Adipocyte (in vitro differentiated cells): ENCODE data around the gene NPAS2.
A peak's percentile ranks its signal among the peaks of the same experiment; 100 is the strongest.

Experiments
- DNase-seq: peaks from one replicate; pipeline ENCODE4 v3.0.0-alpha.2; 2015; ENCODE audit warnings: low read depth
- H3K27me3 ChIP-seq: replicated peaks from 2 replicates; pipeline ENCODE4 v1.7.0; 2013; ENCODE audit warnings: mild to moderate bottlenecking, low read length, moderate library complexity; ENCODE audit not compliant: control insufficient read depth, insufficient read depth
- H3K36me3 ChIP-seq: 2 replicates; pipeline ENCODE4 v1.7.0; 2013; ENCODE audit warnings: low read length, mild to moderate bottlenecking, moderate library complexity; ENCODE audit not compliant: control insufficient read depth, insufficient read depth, severe bottlenecking
- H3K4me1 ChIP-seq: 2 replicates; pipeline ENCODE4 v1.7.0; 2013; ENCODE audit warnings: mild to moderate bottlenecking, low read length, moderate library complexity; ENCODE audit not compliant: control insufficient read depth, insufficient read depth
- H3K4me3 ChIP-seq: 2 replicates; pipeline ENCODE4 v1.7.0; 2013; ENCODE audit warnings: mild to moderate bottlenecking, low read length, moderate library complexity
- H3K9ac ChIP-seq: 2 replicates; pipeline ENCODE4 v1.7.0; 2013; ENCODE audit warnings: mild to moderate bottlenecking, low read length, moderate library complexity
- H3K9me3 ChIP-seq: 2 replicates; pipeline ENCODE4 v1.7.0; 2013; ENCODE audit warnings: mild to moderate bottlenecking, low read length, moderate library complexity; ENCODE audit not compliant: control insufficient read depth

NPAS2 gene

DNA sequence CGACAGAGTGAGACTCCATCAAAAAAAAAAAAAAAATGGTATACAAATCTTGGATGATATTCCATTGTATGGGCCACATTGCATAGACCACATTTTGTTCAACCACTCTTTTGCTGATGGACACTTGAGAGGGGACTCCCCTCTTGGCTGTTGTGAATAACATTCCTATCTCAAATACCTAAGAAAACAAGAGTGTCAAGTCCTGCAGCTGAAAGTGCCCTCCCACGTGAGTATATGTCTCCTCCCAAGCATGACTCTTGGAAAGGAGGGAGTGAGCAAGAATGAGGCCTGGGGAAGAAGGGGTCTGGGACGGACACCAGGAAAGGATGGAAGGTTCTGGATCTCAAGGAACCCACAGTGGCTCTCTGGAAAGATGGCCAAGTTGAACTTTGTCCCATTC lies 36.0 kb upstream of the NPAS2 start:
- Histone ChIP-seq H3K9ac (no peak overlapping the region), H3K4me3 (no peak overlapping the region), H3K4me1 (no peaks in the 10 kb centered on the region), H3K36me3 (no peaks in the 10 kb centered on the region), H3K9me3 (no peaks in the 10 kb centered on the region), H3K27me3 (no peaks in the 10 kb centered on the region)
- no peak for DNase-seq

DNA sequence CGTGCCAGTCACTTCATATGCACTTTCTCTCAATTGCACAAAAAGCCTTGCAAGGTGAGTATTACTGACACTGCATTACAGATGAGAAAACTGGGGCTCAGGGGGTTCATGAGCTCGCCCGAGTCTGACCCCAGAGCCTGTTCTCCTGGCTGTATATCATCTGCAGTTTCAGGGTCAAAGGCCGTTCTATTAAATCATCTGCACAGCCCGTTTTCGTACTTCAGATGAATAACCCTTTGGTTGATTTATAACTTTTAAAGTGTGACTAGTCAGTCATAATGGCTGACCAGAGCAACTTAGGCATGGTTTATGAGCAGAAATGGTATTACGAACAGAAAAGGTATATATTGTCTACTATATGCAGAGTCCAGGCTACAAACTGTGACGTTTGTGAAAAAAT lies 35.3 kb upstream of the NPAS2 start:
- no peaks in the 10 kb centered on the region for H3K36me3 ChIP-seq
- H3K4me3 ChIP-seq: no peak overlapping the region
- no peak for DNase-seq
- H3K9ac ChIP-seq: no peak overlapping the region
- H3K4me1 ChIP-seq: no peaks in the 10 kb centered on the region
- H3K9me3 ChIP-seq: no peaks in the 10 kb centered on the region
- H3K27me3 ChIP-seq: no peaks in the 10 kb centered on the region

DNA sequence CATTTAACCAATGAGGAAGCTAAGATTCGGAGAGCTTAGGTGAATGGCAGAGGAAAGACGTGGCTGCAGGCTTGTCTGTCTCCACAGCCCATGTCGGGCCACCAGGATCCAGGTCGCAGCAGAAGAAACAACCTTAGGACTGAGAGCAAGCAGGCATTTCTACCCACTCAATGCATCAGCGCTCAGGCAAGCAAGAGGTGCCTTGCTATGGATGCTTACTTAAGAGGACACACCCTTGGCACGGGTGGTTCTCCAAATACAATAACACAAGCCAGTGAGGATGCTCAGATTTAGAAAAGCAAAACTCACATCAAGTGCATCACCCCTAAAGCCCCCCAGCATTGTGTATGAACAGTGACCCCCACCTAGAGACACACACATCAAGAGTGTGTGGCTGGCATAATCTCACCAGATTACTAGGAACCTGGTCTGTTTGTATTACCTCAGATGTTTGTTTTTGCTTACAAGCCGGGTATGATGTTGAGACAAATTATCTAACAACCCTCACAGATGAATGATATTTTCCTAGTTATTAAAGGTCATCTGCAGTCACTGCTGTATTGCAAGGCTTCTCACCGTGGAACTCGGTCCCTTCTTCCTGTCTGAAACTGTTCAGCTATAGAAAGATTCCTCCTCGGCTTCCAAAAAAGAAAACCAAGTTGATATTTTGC lies 34.2 kb upstream of the NPAS2 start:
- DNase-seq: peak; percentile 33
- Histone ChIP-seq H3K36me3 (no peaks in the 10 kb centered on the region), H3K4me3 (no peak overlapping the region), H3K9me3 (no peaks in the 10 kb centered on the region), H3K27me3 (no peaks in the 10 kb centered on the region), H3K9ac (no peak overlapping the region), H3K4me1 (no peaks in the 10 kb centered on the region)

DNA sequence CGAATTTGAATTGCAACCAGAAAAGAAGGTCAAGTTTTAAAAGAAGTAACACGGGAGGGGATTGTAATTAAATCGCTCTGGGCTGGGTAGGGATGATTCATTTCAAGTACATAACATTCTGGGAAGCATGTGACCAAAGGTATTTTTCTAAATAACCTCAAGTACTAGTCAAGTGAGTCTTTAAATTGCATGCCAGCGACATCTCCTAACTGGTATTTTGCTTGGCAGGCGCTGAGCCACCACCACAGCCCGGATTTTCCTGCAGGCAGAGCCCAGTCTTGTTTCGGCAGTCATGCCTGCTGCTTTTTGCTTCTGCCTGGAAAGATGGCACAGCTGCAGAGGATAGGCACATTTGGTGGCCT lies 33.7 kb upstream of the NPAS2 start:
- no peaks in the 10 kb centered on the region for H3K36me3 ChIP-seq
- peak; percentile 89 for DNase-seq
- H3K9me3 ChIP-seq: no peaks in the 10 kb centered on the region
- H3K9ac ChIP-seq: no peak overlapping the region
- H3K27me3 ChIP-seq: no peaks in the 10 kb centered on the region
- no peak overlapping the region for H3K4me3 ChIP-seq
- H3K4me1 ChIP-seq: no peaks in the 10 kb centered on the region

DNA sequence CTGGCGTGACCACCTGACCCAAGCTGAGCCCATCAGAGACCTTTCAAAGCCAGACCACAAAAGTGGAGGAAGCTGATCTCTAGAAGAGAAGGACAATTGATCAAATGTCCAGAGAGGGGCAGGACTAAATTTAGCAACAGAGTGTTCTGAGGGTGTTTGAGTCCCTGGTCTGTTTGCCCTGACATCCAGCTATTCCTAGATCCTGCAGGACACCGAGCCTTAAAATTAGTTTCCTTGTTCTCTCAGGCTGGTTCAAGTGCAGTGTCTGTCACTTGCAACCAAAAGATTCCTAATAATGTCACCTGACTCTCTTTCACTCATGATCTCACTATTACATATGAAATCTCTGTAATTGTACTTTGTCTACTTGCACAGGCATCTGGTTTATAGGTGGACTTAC lies 33.0 kb upstream of the NPAS2 start:
- no peak for DNase-seq
- Histone ChIP-seq H3K9me3 (no peaks in the 10 kb centered on the region), H3K27me3 (no peaks in the 10 kb centered on the region), H3K4me3 (no peak overlapping the region), H3K36me3 (no peaks in the 10 kb centered on the region), H3K9ac (no peak overlapping the region), H3K4me1 (no peaks in the 10 kb centered on the region)

DNA sequence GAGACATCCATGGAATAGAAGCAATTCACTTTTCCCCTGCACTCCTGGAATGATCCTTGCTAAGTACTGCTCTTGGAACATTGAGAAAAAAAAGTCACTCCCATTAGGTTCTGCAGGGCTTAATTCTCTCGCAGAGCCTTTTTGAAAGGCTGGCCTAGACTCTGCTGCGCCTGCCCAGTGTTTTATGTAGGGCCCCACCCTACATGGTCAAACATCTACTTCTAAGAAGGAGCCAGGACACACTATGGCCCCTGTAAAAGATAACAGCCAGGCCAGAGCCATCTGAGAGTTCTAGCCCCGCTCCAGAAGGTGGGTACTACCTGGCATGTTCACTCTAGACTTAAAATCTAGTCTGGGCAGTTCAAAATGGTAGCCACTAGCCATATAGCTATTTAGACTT lies 30.6 kb upstream of the NPAS2 start:
- Histone ChIP-seq H3K36me3 (no peaks in the 10 kb centered on the region), H3K9ac (no peak overlapping the region), H3K4me1 (no peaks in the 10 kb centered on the region), H3K9me3 (no peaks in the 10 kb centered on the region), H3K27me3 (peaks cover 16% of the 10 kb centered on the region), H3K4me3 (no peak overlapping the region)
- DNase-seq: no peak

DNA sequence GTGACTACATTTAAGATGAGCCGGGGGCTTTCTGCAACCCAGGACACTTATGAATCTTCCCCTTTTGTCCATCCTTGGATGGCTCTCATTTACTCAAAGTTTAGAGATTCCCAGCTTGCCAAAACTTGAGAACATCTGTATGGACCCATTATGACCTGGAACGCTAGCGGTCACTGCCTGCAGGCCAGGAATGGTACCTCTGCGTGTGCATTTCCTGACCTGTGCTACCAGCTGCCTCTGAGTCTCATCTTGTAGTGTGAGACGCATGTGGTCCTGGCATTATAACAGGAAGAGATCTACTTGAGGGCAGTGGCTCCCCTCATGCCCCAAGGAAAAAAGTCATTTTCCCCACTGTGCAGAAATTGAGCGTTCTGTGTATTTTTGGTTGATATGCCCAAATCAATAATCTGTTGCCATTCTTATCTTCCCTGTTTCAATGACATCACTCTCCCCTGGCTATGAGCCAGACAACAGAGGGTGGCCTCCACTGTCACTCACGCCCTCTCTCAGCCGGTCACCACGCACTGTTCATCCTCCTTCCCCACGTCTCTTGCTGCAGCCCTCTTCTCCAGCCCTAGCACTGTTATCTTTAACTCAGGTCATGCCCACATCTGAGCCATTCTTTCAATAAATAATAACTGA lies 28.5 kb upstream of the NPAS2 start:
- no peaks in the 10 kb centered on the region for H3K36me3 ChIP-seq
- peaks cover under 1% of the 10 kb centered on the region for H3K4me1 ChIP-seq
- DNase-seq: no peak
- H3K4me3 ChIP-seq: no peak overlapping the region
- no peak overlapping the region for H3K9ac ChIP-seq
- H3K9me3 ChIP-seq: no peaks in the 10 kb centered on the region
- peaks cover 21% of the 10 kb centered on the region for H3K27me3 ChIP-seq

DNA sequence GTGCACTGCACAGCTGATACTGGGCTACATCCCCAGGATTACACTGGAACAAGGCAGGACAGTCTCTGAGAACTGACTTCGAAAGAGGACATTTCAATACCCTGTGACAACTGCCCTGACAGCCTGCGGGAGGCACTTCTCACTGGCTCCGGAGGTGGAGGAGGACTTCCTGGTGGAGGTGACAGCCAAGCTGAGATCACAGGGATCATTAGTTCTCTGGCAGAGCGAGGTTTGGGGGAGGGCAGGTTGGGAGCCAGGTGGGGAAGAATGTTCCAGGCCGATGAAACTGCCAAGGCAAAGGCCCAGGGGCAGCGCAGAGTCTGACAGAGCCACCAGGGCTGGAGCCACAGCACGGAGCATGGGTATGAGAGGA lies 28.0 kb upstream of the NPAS2 start:
- Histone ChIP-seq H3K9ac (no peak overlapping the region), H3K4me3 (no peak overlapping the region), H3K4me1 (peaks cover 3% of the 10 kb centered on the region), H3K27me3 (peaks cover 21% of the 10 kb centered on the region), H3K36me3 (no peaks in the 10 kb centered on the region), H3K9me3 (no peaks in the 10 kb centered on the region)
- DNase-seq: no peak

DNA sequence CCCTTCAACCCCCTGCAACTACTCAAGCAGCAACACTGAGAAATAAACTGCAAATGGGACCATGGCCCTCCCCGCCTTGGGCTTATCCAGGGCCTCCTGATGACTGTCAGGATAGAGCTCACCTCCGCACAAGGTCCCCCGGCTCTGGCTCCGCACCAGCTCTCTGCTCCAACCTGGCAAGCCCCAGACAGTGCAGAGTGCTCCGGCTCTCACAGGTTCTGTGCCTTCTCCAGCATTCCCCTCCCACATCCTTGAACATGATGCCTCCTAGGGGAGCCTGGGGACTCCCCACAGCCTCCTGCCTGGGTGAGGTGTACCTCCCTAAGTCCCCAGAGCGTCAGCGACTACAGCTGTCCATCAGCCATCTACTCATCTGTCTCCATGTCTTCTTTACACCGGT lies 26.7 kb upstream of the NPAS2 start:
- Histone ChIP-seq H3K9me3 (no peaks in the 10 kb centered on the region), H3K4me3 (no peak overlapping the region), H3K36me3 (no peaks in the 10 kb centered on the region), H3K27me3 (peaks cover 21% of the 10 kb centered on the region), H3K4me1 (peaks cover 3% of the 10 kb centered on the region), H3K9ac (no peak overlapping the region)
- no peak for DNase-seq

DNA sequence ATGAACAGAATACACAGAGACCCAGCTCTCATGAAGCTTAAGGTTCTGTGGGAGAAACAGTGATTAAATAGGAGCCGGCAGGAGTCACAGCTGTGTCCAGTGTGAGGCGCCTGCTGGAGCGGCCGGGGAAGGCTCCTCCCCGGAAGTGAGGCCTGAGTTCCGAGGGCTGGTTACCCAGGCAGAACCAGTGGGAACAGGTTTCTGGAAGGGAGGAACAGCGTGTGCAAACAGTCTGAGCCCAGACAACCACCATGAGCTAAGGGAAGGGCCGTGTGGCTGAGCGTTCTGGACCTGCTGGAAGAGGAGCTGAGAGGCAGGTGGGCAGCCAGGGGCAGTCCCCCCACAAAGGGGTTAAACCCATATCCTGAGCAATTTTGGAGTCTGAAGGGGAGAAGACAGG lies 26.0 kb upstream of the NPAS2 start:
- peaks cover 21% of the 10 kb centered on the region for H3K27me3 ChIP-seq
- no peaks in the 10 kb centered on the region for H3K36me3 ChIP-seq
- no peak for DNase-seq
- H3K9me3 ChIP-seq: no peaks in the 10 kb centered on the region
- H3K4me3 ChIP-seq: no peak overlapping the region
- no peak overlapping the region for H3K9ac ChIP-seq
- H3K4me1 ChIP-seq: peaks cover 3% of the 10 kb centered on the region

DNA sequence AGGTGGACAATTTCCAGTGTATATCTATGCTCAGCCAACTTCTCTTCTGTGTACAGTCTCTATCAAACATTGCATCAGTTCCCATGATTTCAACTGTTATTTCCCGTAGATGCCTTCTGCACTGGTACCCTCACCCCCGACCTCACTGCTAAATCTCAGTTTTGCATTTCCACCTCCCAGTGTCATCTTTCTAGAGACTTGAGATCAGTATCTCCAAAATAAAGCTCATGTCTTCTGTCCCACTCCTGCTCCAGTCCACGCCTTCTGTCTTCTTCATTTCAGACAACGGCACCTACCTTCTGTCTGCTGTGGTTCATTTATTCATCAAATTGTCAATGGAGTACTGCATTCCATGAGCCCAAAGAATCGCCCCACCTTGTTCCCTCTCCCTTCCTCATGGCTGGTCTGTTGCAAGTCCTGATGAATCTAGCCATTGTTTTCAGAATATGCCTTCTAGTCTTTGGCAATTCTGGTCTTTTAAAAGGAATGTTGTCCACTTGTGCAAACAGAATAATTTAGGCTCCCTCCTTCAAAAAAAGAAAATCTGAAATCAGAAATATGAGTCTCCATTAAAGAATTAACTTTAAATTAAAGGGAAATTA lies 23.3 kb upstream of the NPAS2 start:
- Histone ChIP-seq H3K9me3 (no peaks in the 10 kb centered on the region), H3K4me3 (no peak overlapping the region), H3K9ac (no peak overlapping the region), H3K27me3 (peaks cover 26% of the 10 kb centered on the region), H3K36me3 (no peaks in the 10 kb centered on the region), H3K4me1 (peaks cover 3% of the 10 kb centered on the region)
- DNase-seq: peak; percentile 42
